ENCODE data around the gene LIPK. TPM values are rescaled to one million over a fixed set of nuclear protein-coding genes. Genes with fewer than 3 reads are reported as not detected.

LIPK gene
- total RNA-seq, 1 donor from 2014 or later: not detected

GRCh38 chr10:88687853-88688467 lies 18.1 kb upstream of the LIPK start:
- no peaks in the 10 kb centered on the region for H3K4me1 ChIP-seq (ENCODE audit: insufficient read depth, low read length)
- H3K4me2 ChIP-seq (ENCODE audit: low read length): no peak overlapping the region
- Mint-ChIP-seq H3K27me3 (ENCODE audit: low read depth, unreplicated experiment) (no peaks in the 10 kb centered on the region), H3K4me3 (ENCODE audit: unreplicated experiment) (no peak overlapping the region), H3K9me3 (ENCODE audit: unreplicated experiment) (peaks cover 3% of the 10 kb centered on the region), H3K36me3 (ENCODE audit: low read depth, unreplicated experiment) (no peaks in the 10 kb centered on the region), H3K27ac (ENCODE audit: unreplicated experiment) (no peak overlapping the region), H3K4me1 (ENCODE audit: low read depth, unreplicated experiment) (peaks cover 2% of the 10 kb centered on the region)
- no peaks in the 10 kb centered on the region for H3K36me3 ChIP-seq (ENCODE audit: insufficient read depth, low read length)
- no peak overlapping the region for H3K4me3 ChIP-seq (ENCODE audit: insufficient read depth, low read depth, low read length)
- no peak overlapping the region for H2AFZ ChIP-seq (ENCODE audit: low read depth, low read length)
- H3K9ac ChIP-seq (ENCODE audit: low read length): no peak overlapping the region
- TF ChIP-seq CTCF (IDR thresholded peaks at IDR 0.05; ENCODE audit: insufficient read depth, low read depth, low read length) (peak; percentile 79), EZH2 (IDR thresholded peaks at IDR 0.05; ENCODE audit: insufficient read depth, low read length) (no peak)
- H4K20me1 ChIP-seq (ENCODE audit: insufficient read depth, low read length): no peaks in the 10 kb centered on the region
- no peak for FAIRE-seq
- H3K9me3 ChIP-seq (ENCODE audit: insufficient read depth, low read depth, low read length): no peaks in the 10 kb centered on the region
- DNase-seq (ENCODE audit: low read depth): no peak
- H3K27me3 ChIP-seq (ENCODE audit: insufficient read depth, low read length): no peaks in the 10 kb centered on the region
- no peaks in the 10 kb centered on the region for H3K79me2 ChIP-seq (ENCODE audit: insufficient read depth, low read length)
- H3K27ac ChIP-seq (ENCODE audit: low read depth, low read length): no peak overlapping the region

- Histone ChIP-seq H3K27me3 (ENCODE audit: insufficient read depth, low read length) (no peaks in the 10 kb centered on the region), H3K79me2 (ENCODE audit: insufficient read depth, low read length) (no peaks in the 10 kb centered on the region), H4K20me1 (ENCODE audit: insufficient read depth, low read length) (no peaks in the 10 kb centered on the region), H3K9ac (ENCODE audit: low read length) (no peak overlapping the region), H3K4me2 (ENCODE audit: low read length) (no peak overlapping the region), H2AFZ (ENCODE audit: low read depth, low read length) (no peak overlapping the region), H3K9me3 (ENCODE audit: insufficient read depth, low read depth, low read length) (no peaks in the 10 kb centered on the region), H3K4me3 (ENCODE audit: insufficient read depth, low read depth, low read length) (no peak overlapping the region), H3K4me1 (ENCODE audit: insufficient read depth, low read length) (no peaks in the 10 kb centered on the region), H3K36me3 (ENCODE audit: insufficient read depth, low read length) (no peaks in the 10 kb centered on the region), H3K27ac (ENCODE audit: low read depth, low read length) (peak overlapping the region; percentile 10)
- H3K4me3 Mint-ChIP-seq (ENCODE audit: unreplicated experiment): no peak overlapping the region
- no peak overlapping the region for H3K27ac Mint-ChIP-seq (ENCODE audit: unreplicated experiment)
- H3K4me1 Mint-ChIP-seq (ENCODE audit: low read depth, unreplicated experiment): peaks cover 2% of the 10 kb centered on the region
- H3K36me3 Mint-ChIP-seq (ENCODE audit: low read depth, unreplicated experiment): no peaks in the 10 kb centered on the region
- TF ChIP-seq CTCF (IDR thresholded peaks at IDR 0.05; ENCODE audit: insufficient read depth, low read depth, low read length) (no peak), EZH2 (IDR thresholded peaks at IDR 0.05; ENCODE audit: insufficient read depth, low read length) (no peak)
- DNase-seq (ENCODE audit: low read depth) (no peak), FAIRE-seq (no peak)
- peaks cover 3% of the 10 kb centered on the region for H3K9me3 Mint-ChIP-seq (ENCODE audit: unreplicated experiment)
- H3K27me3 Mint-ChIP-seq (ENCODE audit: low read depth, unreplicated experiment): no peaks in the 10 kb centered on the region
Measured at GRCh38 chr10:88689366-88689765, 16.7 kb upstream of the LIPK start.

- Mint-ChIP-seq H3K9me3 (ENCODE audit: unreplicated experiment) (peaks cover 3% of the 10 kb centered on the region), H3K27me3 (ENCODE audit: low read depth, unreplicated experiment) (peaks cover 13% of the 10 kb centered on the region), H3K36me3 (ENCODE audit: low read depth, unreplicated experiment) (no peaks in the 10 kb centered on the region), H3K4me3 (ENCODE audit: unreplicated experiment) (no peak overlapping the region), H3K27ac (ENCODE audit: unreplicated experiment) (no peak overlapping the region), H3K4me1 (ENCODE audit: low read depth, unreplicated experiment) (peaks cover 2% of the 10 kb centered on the region)
- DNase-seq (ENCODE audit: low read depth) (no peak), FAIRE-seq (peak; percentile 41)
- Histone ChIP-seq H2AFZ (ENCODE audit: low read depth, low read length) (peak overlapping the region; percentile 20), H3K27ac (ENCODE audit: low read depth, low read length) (no peak overlapping the region), H3K36me3 (ENCODE audit: insufficient read depth, low read length) (no peaks in the 10 kb centered on the region), H4K20me1 (ENCODE audit: insufficient read depth, low read length) (no peaks in the 10 kb centered on the region), H3K9ac (ENCODE audit: low read length) (no peak overlapping the region), H3K9me3 (ENCODE audit: insufficient read depth, low read depth, low read length) (no peaks in the 10 kb centered on the region), H3K4me2 (ENCODE audit: low read length) (no peak overlapping the region), H3K4me3 (ENCODE audit: insufficient read depth, low read depth, low read length) (no peak overlapping the region), H3K27me3 (ENCODE audit: insufficient read depth, low read length) (no peaks in the 10 kb centered on the region), H3K79me2 (ENCODE audit: insufficient read depth, low read length) (no peaks in the 10 kb centered on the region), H3K4me1 (ENCODE audit: insufficient read depth, low read length) (no peaks in the 10 kb centered on the region)
- TF ChIP-seq EZH2 (IDR thresholded peaks at IDR 0.05; ENCODE audit: insufficient read depth, low read length) (no peak), CTCF (IDR thresholded peaks at IDR 0.05; ENCODE audit: insufficient read depth, low read depth, low read length) (peak; percentile 35)
Measured at GRCh38 chr10:88693392-88694020, 12.5 kb upstream of the LIPK start.
